Rectal smooth muscle tissue (tissue), 1 donor: ENCODE results near the gene LCA5.
"Not testable (repeated sequence)": the region's sequence is repeated elsewhere in the genome, so short reads cannot be mapped to it uniquely, and the experiment has no call there.

Experiments
- H3K27ac ChIP-seq: one replicate; pipeline ENCODE4 v1.7.0; 2013; ENCODE audit warnings: low read depth, low read length, inconsistent platforms
- H3K27me3 ChIP-seq: one replicate; pipeline ENCODE4 v1.7.0; 2013; ENCODE audit warnings: low read length; ENCODE audit not compliant: control insufficient read depth, insufficient read depth
- H3K36me3 ChIP-seq: one replicate; pipeline ENCODE4 v1.7.0; 2013; ENCODE audit warnings: low read length; ENCODE audit not compliant: control insufficient read depth, insufficient read depth
- H3K4me1 ChIP-seq: one replicate; pipeline ENCODE4 v1.7.0; 2013; ENCODE audit warnings: low read length; ENCODE audit not compliant: control insufficient read depth, insufficient read depth
- H3K4me3 ChIP-seq: one replicate; pipeline ENCODE4 v1.7.0; 2013; ENCODE audit warnings: low read length
- H3K9ac ChIP-seq: one replicate; pipeline ENCODE4 v1.7.0; 2013; ENCODE audit warnings: low read length

LCA5 gene

GRCh38 chr6:79536954-79537747 is at the start of gene LCA5:
Gene LCA5, minus strand, starts transcription at chr6:79537430. Its CDS starts 18,536 bp downstream, at chr6:79518894.
- no peaks in the 10 kb centered on the region for H3K27me3 ChIP-seq
- H3K9ac ChIP-seq, result no peak within 1 kb of the TSS
- H3K4me1 ChIP-seq, result peaks cover 5% of the 10 kb centered on the region
- no peaks in the 10 kb centered on the region for H3K36me3 ChIP-seq
- peak within 1 kb of the TSS; percentile 68 for H3K4me3 ChIP-seq
- peak within 1 kb of the TSS; percentile 85 for H3K27ac ChIP-seq

GRCh38 chr6:79586548-79586947 is 49.3 kb upstream of the LCA5 start:
- H3K27me3 ChIP-seq, result no peaks in the 10 kb centered on the region
- no peak overlapping the region for H3K4me3 ChIP-seq
- H3K27ac ChIP-seq, result no peak overlapping the region
- H3K36me3 ChIP-seq, result no peaks in the 10 kb centered on the region
- no peak overlapping the region for H3K9ac ChIP-seq
- H3K4me1 ChIP-seq, result no peaks in the 10 kb centered on the region

GRCh38 chr6:79584332-79584731 is 47.1 kb upstream of the LCA5 start:
- no peak overlapping the region for H3K27ac ChIP-seq
- H3K9ac ChIP-seq, result no peak overlapping the region
- no peaks in the 10 kb centered on the region for H3K36me3 ChIP-seq
- no peaks in the 10 kb centered on the region for H3K27me3 ChIP-seq
- no peaks in the 10 kb centered on the region for H3K4me1 ChIP-seq
- no peak overlapping the region for H3K4me3 ChIP-seq

- not testable (repeated sequence) for H3K27ac ChIP-seq, H3K9ac ChIP-seq, H3K27me3 ChIP-seq, H3K36me3 ChIP-seq, H3K4me3 ChIP-seq, H3K4me1 ChIP-seq
Measured at GRCh38 chr6:79577926-79578325, 40.7 kb upstream of the LCA5 start.

GRCh38 chr6:79574630-79575225 is 37.5 kb upstream of the LCA5 start:
- Histone ChIP-seq H3K9ac (no peak overlapping the region), H3K4me3 (no peak overlapping the region), H3K36me3 (no peaks in the 10 kb centered on the region), H3K27me3 (no peaks in the 10 kb centered on the region), H3K4me1 (peaks cover 2% of the 10 kb centered on the region), H3K27ac (no peak overlapping the region)

GRCh38 chr6:79574174-79574573 is 36.9 kb upstream of the LCA5 start:
- Histone ChIP-seq H3K27me3 (no peaks in the 10 kb centered on the region), H3K9ac (no peak overlapping the region), H3K4me3 (no peak overlapping the region), H3K27ac (no peak overlapping the region), H3K36me3 (no peaks in the 10 kb centered on the region), H3K4me1 (peaks cover 2% of the 10 kb centered on the region)

- H3K4me3 ChIP-seq, result peak overlapping the region; percentile 56
- H3K36me3 ChIP-seq, result no peaks in the 10 kb centered on the region
- no peaks in the 10 kb centered on the region for H3K27me3 ChIP-seq
- H3K4me1 ChIP-seq, result peaks cover 2% of the 10 kb centered on the region
- no peak overlapping the region for H3K27ac ChIP-seq
- no peak overlapping the region for H3K9ac ChIP-seq
Measured at GRCh38 chr6:79571030-79571367, 33.8 kb upstream of the LCA5 start.

GRCh38 chr6:79570129-79571029 is 33.1 kb upstream of the LCA5 start:
- peak overlapping the region; percentile 56 for H3K4me3 ChIP-seq
- H3K9ac ChIP-seq, result no peak overlapping the region
- H3K36me3 ChIP-seq, result no peaks in the 10 kb centered on the region
- no peak overlapping the region for H3K27ac ChIP-seq
- peaks cover 2% of the 10 kb centered on the region for H3K4me1 ChIP-seq
- H3K27me3 ChIP-seq, result no peaks in the 10 kb centered on the region

- H3K4me3 ChIP-seq, result no peak overlapping the region
- no peak overlapping the region for H3K27ac ChIP-seq
- H3K4me1 ChIP-seq, result peaks cover 2% of the 10 kb centered on the region
- H3K36me3 ChIP-seq, result no peaks in the 10 kb centered on the region
- no peaks in the 10 kb centered on the region for H3K27me3 ChIP-seq
- H3K9ac ChIP-seq, result no peak overlapping the region
Measured at GRCh38 chr6:79568996-79569395, 31.8 kb upstream of the LCA5 start.

GRCh38 chr6:79564636-79565035 is 27.4 kb upstream of the LCA5 start:
- no peak overlapping the region for H3K27ac ChIP-seq
- H3K9ac ChIP-seq, result no peak overlapping the region
- no peak overlapping the region for H3K4me3 ChIP-seq

GRCh38 chr6:79559706-79560105 is 22.5 kb upstream of the LCA5 start:
- no peak overlapping the region for H3K9ac ChIP-seq
- no peaks in the 10 kb centered on the region for H3K36me3 ChIP-seq
- no peak overlapping the region for H3K27ac ChIP-seq
- no peaks in the 10 kb centered on the region for H3K27me3 ChIP-seq
- no peaks in the 10 kb centered on the region for H3K4me1 ChIP-seq
- no peak overlapping the region for H3K4me3 ChIP-seq

More at GRCh38 chr6:79564636-79565035, 27.4 kb upstream of the LCA5 start:
- H3K36me3 ChIP-seq, result no peaks in the 10 kb centered on the region
- H3K27me3 ChIP-seq, result no peaks in the 10 kb centered on the region
- no peaks in the 10 kb centered on the region for H3K4me1 ChIP-seq

GRCh38 chr6:79557673-79558467 is 20.6 kb upstream of the LCA5 start:
- Histone ChIP-seq H3K27ac (no peak overlapping the region), H3K27me3 (no peaks in the 10 kb centered on the region), H3K4me1 (no peaks in the 10 kb centered on the region), H3K36me3 (no peaks in the 10 kb centered on the region), H3K4me3 (no peak overlapping the region), H3K9ac (no peak overlapping the region)
